ENCODE data around the gene DGKG.
A peak's percentile ranks its signal among the peaks of the same experiment; 100 is the strongest.

Gene DGKG

DNA sequence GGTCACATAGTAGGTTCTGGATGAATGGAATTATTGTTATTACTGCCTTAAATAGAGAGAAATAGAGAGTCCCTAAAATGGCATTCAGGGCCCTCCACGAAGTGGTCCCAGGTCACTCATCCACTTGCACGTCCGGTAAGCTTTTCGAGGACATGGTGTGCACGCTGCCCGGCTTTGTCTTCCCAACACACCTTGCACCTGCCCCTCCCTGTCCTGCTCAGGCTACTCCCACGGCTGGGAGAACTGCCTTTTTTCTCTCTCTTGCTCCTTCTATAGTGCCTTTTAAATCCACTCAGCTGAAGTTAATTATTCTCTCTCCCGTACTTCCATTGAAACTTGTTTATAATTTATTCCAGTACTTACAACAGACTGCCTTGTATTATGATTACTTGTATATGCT is 5.6 kb upstream of the DGKG start:
- no peak for DNase-seq (ENCODE audit: low read depth)

DNA sequence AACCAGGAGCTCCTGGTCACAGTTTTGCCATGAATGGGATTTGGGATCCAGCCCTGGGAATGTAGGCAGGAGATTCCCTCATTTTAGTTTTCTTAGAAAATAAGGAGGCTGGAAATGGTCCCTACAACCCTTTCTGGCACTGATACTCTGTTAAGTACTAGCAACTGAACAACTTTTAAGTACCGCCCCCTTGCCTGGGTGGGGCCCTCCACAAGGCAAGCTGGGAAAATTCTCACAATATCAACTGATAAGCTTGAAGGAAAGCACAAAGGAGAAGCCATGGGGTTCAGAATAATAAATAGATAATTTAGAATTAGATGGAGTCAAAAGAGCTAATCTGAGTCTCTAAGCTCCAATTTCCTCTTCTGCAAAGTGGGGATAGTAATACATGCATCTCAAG is 4.2 kb upstream of the DGKG start:
- no peak for DNase-seq (ENCODE audit: low read depth)

DNA sequence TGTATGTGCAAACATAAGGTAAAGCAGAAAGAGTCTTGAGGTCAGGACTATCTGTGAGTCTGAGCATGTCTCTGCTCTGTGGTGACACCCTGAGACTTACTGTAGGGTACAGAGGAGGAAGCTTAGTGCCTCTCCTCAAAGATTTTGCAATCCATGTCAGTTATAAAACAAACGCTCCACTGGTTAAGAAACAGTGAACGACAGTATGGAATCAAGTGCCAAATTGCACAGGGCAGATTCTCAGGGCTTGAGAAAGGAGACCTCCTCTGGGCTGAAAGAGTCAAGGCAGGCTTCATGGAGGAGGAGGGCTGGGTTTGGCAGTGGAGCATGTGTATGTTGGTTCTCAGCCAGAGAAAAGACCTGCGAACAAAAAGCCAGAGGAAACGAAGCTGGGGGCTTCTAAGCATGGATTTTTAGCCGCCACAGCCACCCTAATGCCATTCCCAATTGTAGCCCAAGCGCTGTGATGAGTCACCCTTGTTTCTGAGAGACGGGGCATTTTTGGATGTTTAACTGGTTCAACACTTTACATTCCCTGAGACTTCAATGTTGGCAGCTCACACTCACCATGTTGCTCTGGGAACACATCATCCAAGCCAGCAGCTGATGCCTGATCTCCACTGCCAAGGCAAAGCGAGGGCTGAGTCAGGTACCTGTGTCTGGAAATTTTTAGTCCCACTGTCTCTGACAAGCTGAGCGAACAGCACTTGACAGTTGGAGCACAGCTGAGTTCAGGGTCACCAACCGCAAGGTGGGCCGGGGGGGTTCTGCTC is 3.4 kb upstream of the DGKG start:
- peak; percentile 29 for DNase-seq (ENCODE audit: low read depth)

DNA sequence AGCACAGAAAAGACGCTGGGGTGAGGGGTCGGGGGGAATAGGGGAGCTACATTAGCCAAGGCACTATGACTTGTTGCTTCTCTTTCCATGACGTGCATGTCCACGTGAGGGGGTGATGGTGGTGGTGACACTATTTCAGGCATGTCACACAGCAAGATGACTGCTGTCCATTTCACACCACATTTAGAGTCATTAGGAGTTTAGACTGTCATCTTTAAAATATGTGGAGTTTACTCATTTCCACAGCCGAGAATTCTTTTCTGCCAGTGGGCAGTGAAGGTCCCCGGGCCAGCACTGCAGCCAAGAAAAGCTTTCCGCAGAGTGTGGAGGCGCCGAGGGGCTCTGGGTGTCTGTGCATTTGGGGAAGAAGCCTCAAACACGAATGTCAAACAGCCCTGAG is 954 bp upstream of the DGKG start:
- peak; percentile 50 for DNase-seq (ENCODE audit: low read depth)

DNA sequence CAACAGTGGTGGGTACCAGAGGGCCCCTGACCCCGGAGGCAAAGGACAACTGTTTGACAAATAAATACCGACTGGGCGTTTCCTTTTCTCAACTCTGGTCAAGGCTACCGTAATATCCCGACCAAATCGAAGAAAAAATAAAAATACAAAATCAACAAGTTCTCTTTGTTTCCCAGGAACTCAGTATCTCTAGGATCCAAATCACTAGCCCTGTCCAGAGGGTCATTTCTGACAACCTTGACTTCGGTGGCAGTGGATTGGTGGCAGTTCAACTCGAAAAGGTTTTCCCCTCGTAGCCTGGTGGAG is 456 bp upstream of the DGKG start:
- no peak for DNase-seq (ENCODE audit: low read depth)

DNA sequence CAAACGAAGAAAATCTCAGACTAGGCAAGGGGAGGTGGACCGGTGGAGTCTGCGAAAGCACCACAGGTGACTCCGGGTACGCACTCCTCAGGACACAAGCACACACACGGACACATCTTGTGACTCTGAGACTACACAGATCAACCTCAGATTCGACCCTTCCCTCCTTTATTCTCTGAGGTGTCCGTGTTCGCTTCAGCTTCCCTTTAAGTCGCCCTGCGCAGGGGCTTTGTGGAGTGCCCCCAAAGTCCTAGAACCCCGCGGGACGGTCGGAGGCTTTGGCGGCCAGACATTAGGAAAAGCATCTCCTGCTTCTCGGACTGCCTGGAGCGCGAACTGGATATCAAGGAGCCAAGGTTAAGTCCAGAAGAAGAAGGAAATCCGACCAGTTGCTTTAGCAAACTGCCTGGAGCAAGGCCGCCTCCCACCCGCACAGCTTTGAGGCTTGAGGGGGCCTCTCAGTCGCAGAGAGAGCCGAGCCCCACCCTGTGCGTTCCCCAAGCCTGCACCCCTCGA is 730 bp downstream of the DGKG start:
- no peak for DNase-seq (ENCODE audit: low read depth)

DNA sequence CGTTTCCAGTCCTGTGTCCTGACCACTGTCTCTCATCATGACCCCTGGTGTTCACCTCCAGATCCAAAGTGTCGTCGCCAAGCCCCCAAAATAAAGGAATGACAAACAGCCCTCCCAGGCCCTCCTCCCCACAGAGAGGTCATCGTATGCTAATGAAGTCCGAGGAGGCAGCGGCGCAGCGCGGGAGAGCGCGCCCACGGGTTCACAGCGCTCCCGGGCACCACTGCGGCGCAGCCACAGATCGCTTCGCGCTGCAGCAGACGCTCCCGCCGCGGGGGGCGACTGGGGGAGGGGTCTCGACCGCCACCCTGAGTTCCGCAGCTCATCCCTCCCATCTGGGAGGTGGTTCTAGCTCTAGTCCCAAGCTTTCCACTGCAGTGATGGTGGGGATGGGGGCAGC is 1.3 kb downstream of the DGKG start:
- no peak for DNase-seq (ENCODE audit: low read depth)

DNA sequence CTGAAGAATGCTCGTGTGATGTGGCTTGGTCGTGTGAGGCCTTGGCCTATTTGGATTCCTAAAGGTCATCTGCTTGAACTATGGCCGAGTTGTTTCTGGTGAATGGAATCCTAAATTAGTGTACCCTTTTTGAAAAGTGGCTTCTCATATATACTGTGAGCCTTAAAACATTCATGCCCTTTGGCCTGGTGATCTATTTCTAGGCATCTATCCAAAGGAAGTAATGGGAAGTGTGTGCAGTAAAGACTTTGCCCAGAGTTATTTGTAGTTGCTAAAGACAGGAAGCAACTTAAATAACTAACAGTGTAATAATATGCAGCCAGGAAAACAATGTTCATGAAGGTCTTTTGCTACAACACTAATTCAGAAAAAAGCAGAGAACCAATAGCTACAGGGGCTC is 3.0 kb downstream of the DGKG start:
- no peak for DNase-seq (ENCODE audit: low read depth)

DNA sequence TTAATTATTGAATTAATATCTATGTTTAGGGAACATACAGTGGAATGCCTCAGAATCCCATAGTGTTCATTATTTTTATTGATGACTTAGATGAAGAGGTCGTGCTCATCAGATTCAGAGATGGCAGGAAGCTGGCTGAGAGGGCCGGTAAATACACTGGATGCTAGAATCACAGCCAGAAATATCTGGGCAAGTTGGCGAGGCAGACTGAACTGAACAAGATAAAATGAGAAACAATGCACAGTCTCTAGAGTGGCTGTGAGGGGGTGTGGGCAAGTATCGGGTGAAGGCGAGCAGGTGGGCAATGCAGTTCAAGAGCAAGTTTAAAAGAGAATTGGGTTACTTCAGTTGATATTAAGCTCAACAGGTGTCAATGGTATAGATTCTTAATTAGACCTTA is 5.9 kb downstream of the DGKG start:
- DNase-seq (ENCODE audit: low read depth), result no peak

DNA sequence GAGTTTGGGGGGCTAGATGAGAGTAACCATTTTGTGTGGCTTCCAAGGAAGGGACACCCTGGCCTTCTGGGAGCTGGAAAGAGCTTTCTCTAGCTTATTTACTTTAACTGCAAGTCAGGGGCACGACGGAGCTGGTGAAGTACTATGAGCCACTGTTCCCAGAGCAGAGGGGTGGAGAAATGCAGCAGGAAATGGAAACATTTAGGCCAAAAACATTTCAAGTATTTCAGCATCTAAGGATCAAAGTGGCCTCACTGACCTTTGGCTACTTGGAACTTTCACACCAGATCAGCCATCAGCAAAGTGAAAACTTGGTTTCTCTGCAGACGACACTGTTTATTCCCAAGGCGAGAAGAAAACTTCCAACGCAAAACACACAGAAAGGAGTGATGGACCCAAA is 7.9 kb downstream of the DGKG start:
- DNase-seq (ENCODE audit: low read depth), result peak; percentile 32

DNA sequence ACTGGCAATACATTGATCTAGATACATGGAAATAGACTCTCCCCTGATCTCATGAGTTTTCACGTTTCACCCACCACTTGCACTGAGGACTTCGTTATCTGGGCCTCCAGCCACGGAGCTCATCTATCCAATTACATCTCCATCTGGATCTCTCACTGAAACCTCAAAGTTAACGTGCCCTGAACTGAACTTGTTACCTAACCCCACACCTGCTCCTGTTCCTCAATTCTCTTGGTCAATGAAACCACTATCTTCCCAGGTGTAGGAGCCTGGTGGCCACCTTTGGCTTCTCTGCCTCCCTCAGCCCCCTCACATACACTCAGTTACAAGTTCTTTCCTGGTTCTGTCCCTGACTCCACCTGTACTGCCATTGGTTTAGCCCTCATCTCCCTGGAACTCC is 9.7 kb downstream of the DGKG start:
- no peak for DNase-seq (ENCODE audit: low read depth)

DNA sequence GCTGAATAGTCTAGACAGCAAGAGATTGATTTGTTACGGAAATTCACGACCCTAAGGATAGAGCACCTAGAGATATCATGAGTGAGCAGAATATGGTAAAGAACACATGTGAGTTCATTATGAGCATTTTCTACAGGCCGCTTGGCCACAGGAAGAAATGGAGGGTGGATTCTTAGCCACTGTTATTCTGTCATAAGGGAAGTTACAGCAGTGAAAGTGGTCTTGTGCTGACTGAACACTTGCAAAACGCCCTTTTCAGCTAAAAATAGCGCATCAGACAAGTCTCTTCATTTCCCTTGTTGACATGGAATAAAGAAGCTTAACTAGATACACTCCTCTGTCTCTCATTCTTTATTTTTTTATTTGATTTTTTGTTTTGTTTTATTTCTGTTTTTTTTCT is 19.8 kb downstream of the DGKG start:
- DNase-seq (ENCODE audit: low read depth), result no peak

DNA sequence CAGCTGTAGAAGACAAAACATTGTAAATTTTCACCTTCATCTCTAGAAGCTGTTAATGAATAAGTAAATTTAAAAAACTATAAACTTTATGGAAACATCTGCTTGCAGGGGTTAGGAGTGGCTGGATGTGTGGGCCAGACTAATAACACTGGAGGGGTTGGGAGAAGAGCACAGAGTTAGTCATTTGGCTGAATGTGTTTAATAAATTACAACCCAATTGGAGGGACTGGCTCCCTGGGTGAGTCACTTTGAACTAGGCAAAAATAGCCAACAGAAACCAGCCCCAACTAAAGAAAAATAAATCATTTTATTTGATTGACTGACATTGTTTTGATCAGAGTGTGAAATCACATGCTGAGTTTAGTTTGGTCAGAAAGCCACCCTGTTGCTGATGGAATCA is 21.8 kb downstream of the DGKG start:
- peak; percentile 16 for DNase-seq (ENCODE audit: low read depth)

DNA sequence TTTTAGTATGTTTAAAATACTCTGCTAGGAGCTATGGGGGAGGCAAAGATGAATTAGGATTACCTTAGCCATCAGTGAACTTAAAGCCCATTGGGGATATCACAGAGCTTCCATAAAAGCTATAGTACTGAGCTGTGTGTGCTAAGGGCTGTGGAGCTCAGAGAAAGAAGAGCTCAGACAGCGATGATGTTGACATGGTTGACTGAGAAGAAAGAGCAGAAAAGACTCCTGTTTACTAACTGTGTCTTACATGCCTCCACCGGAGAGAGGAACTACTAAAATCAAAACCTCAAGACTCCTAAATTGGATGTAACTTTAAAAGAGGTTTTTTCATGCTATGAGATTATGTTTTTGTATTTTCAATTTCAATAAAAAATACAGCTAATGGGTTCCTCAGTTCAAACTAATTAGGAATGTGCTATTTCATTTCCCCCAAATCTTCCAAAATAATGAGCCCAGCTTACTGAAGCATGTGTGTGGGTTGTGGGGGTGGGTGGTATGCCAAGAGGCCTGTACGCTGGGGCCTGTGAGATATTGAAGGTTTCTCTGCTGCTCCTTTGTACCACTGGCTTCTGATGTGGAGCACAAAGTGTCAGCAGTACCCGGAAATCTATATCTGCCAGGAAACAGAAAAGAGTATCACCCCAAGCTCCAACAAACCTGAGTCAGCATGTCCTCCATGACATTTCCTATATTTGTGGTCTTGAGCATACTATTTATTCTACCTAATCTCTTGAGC is 22.7 kb downstream of the DGKG start:
- no peak for DNase-seq (ENCODE audit: low read depth)

DNA sequence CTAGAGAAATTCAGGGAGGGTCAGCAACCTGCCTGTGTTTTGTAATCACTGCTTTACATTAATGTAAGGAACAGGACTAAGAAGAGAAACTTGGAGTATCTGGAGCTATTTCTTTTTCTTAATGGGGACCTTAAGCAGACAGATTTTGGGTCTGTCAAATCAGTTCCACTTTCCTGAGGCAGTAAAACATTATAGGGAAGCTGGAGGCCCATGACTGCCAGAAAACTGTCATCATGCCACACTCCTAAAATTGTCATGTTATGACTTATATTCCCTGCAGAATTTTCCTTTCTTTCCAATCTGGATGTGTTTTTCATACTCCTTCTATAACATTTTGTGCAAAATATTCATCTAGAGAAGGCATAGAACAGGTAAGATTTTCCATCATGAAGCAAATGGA is 28.8 kb downstream of the DGKG start:
- no peak for DNase-seq (ENCODE audit: low read depth)

DNA sequence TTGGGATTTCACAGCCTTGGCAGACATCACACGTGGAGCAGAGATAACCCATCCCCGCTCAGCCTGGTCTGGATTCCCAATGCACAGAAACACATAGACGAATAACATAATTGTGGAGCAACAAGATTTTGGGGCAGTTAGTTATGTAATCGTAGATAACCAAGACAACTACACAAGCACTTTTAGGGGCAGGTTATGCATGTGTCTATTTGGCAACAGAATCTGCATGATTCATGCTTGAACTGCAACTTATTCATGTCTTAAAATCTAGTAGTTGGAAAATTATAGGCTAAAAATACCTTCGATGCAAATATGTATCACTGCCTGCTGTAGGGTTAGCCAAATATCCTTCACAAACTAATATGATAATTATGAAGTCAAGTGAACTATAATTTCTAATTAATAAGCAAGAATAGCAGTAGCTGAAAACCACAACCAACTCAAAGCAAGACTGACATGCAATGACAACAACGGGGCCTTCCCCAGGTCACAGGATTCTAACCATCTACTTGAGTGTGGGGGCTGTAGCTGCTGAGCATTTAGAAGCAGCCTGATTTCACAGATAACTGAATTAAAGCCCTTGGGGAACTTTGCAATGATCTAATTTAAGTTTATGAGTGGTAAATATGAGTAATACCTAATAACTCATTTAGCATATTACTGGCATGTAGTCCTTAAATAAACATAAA is 31.1 kb downstream of the DGKG start:
- DNase-seq (ENCODE audit: low read depth), result no peak

DNA sequence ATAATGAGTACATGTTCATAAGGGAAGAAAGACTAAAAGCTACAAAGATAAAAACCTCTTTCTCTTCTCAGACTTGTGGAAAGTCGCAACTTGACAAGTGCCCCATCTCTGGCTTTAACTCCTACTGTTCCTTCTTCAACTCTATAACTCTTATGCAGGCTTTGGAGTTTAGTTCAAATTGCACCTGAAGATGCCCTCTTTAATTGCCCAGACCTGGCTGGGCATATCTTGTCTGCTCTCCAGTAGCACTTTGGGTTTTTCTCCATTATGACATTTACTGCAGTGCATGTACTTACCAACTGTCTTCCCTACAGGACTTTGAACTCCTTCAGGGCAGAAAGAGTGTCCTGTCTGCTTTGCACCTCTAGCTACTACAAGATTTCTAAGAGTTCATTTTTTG is 32.4 kb downstream of the DGKG start:
- DNase-seq (ENCODE audit: low read depth), result no peak

DNA sequence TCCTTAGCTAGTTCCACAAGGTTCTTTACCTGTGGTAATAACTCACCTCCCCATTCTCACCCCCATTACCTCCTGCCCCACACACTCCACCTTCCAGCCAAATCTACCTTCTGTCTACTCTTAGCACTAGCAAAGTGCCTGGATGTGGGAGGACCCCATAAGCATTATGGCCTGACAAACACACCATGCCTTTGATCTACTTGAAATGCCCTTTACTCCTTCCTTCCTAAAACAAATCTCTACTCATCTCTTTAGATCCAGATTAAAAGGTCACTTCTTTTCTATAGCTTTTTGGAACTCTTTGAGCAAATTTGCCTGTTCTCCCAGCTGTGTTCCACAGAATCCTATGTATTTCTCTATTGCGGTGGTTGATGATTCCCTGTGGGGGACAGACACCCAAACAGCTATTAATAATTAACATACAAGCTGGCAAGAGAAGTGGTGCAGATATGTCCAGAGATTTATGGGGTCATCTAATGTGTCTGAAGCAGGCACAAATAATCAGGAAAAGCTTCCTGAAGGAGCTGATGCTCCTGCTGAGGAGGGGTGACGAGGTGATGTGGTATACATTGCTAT is 34.0 kb downstream of the DGKG start:
- no peak for DNase-seq (ENCODE audit: low read depth)

DNA sequence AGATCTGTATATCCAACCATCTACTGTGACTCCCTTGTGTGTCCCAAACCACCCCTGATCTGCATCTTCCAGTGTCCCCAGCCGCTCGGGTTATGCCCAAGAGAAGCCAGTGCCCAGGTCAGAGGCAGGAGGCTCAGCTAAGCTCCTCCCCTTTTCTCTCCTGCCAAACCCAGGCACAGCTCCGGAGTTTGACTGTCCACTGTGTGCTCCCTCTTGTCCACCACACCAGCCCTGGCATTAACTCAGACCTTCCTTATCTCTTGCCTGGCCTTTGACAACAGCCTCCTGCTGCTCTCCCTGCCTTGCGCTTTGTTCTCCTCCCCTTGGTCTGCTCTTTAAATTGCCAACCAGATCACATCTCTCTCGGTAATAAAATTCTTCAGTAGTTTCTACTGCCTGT is 39.3 kb downstream of the DGKG start:
- no peak for DNase-seq (ENCODE audit: low read depth)

DNA sequence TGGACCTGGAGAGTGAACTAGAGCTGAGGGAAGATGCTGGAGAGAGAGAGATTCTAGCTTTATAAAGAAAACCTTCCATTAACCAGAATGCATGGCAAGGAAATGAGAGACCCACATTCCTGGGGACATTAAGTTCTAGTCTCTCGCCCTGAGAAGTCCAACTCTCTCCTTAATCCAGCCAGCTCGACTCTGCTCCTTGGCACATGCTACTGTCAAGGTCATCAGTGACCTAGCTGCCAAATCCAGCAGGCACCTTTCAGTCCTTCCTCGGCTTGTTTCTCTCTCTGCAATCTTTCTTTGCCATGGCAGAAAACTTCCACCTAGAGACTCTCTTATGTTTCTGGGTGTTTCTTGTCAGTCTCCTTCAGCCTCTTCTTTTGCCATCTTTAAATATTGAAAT is 40.3 kb downstream of the DGKG start:
- DNase-seq (ENCODE audit: low read depth), result no peak

DNA sequence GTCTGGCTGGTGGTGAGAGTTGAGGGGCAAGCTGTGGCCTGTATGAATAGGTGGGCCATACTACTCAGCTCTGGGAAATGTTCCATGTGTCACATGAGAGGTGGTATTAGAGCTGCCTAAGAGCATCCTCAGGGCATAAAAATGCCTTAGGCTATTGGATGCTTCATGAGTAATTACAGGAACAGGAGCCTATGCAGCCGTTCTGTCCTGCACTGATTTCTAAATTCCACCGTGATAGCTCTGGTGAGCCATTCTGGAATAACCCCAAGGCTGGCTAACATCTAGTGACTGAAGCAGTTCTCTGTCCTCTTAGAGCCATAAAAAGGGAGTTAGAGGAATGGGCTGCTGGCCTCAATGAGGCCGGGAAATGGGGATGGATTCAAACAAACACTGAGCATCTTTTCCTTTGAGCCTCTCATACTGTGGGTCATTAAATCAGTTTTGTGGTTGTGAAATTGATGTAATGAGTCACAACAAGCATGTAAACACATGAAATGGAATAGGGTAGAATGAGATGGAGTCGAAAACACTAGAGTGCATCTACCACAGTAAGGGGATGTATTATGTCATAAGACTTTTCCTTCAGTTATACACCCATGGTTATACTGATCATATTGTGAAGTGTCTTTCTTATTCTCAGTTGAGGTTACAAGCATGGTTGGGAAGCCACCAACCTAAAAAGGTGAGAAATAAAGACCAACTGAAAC is 41.0 kb downstream of the DGKG start:
- peak; percentile 65 for DNase-seq (ENCODE audit: low read depth)

DNA sequence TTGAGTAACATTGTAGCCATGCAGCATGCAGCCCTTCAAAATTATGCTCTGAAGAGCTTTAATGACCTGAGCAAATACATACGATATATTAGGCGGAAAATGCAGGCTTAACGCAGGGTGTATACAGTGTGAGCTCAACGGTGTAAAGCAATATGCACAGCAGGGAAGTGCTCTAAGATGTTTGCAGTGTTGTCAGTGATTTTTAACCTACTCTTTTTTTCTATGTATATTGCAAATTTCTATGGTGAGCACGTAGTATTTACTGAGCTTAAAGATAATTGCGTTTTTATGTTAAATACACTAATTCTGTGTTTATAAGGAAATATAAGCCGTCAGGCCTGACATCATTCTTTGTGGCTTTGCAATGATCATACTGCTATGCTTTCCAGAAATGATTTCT is 42.1 kb downstream of the DGKG start:
- no peak for DNase-seq (ENCODE audit: low read depth)

Data from EH (cell line).